Stimulated activated CD4-positive, alpha-beta T cell treated with anti-CD3 and anti-CD28 coated beads, Interleukin-1b, Interleukin-23, amount 100 ng/mL, for 1 hour (primary cell): Measurements from ENCODE around the gene POLD4.
A peak's percentile ranks its signal among the peaks of the same experiment; 100 is the strongest.
"Not testable (repeated sequence)": the region's sequence is repeated elsewhere in the genome, so short reads cannot be mapped to it uniquely, and the experiment has no call there.

Experiments
- DNase-seq, 2 donors: peaks; one replicate each; pipeline ENCODE4 v3.0.0-alpha.2; 2020; ENCODE audit warnings: low read depth in 2 of 2

Gene POLD4

DNA sequence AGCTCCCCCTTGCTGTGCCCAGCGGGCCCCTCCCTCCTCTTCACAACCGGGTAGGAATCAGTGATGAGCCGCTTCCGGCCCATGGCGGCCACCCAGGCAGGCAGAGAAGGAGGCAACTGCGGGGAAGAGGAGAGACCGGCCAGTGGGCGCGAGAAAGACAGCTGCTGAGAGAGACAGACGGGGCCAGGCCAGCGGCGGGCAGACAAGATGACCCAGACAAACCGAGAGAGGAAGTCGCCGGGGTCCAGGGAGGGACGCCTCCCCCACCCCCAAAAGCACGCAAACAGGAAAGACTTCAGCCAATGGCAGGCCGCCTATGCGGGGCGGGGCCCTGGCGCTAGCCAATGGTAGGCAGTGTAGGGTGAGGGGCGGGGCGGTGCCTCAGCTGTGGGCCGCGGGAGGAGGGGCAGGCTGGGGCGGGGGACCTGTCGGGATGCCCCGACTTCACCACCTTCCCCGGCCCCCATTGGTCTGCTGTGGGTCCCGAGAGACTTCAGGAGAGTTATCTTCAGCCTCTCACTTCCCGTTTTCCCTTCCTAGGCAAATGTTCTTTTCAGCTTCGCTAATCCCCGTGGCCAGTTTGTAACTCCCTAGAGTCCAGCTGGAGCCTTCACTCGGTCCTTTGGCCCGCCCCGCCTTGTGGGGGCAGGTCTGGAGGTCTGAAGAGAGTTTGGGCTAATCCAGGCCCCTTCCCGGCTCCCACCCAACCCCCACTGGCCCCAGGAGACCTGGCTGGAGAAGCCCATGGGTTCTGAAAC, at the start of gene POLD4:
POLD4 (minus strand) TSS at position 230 of the 758 bp plus-strand sequence; CDS start at position 83, 147 bp downstream.
- peak; percentile 89 to 94 for DNase-seq

DNA sequence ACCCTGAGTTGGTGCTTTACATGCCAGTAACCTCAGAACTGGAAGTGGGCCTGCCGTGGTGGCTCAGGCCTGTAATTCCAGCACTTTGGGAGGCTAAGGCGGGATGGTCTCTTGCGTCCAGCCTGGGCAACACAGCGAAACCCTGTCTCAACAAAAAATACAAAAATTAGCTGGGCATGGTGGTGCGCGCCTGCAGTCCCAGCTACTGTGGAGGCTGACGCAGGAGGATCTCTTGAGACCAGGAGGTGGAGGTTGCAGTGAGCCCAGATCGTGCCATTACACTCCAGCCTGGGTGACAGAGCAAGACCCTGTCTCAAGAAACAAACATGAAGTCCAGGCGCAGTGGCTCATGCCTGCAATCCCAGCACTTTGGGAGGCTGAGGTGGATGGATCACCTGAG, 49.7 kb upstream of the POLD4 start:
- not testable (repeated sequence) for DNase-seq

DNA sequence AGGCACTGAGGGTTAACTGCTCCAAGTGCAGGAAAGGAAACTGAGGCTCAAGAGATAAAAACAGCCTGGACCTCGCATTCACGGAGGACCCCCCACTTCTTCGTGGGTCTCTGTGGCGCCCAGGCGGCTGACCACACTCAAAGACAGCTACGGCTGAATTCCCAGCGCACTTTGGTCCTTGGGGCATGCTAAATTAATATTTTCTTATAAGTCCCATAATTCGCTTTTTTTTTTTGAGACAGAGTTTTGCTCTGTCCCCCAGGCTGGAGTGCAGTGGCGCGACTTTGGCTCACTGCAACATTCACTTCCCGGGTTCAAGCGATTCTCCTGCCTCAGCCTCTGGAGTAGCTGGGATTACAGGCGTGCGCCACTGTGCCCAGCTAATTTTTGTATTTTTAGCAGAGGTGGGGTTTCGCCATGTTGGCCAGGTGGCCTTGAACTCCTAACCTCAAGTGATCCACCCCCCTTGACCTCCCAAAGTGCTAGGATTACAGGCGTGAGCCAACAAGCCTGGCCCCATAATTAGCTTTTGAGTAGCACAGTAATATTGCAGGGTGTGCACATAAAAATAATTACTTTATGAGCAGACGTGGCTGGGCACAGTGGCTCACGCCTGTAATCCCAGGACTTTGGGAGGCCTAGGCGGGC, 49.0 kb upstream of the POLD4 start:
- not testable (repeated sequence) for DNase-seq

DNA sequence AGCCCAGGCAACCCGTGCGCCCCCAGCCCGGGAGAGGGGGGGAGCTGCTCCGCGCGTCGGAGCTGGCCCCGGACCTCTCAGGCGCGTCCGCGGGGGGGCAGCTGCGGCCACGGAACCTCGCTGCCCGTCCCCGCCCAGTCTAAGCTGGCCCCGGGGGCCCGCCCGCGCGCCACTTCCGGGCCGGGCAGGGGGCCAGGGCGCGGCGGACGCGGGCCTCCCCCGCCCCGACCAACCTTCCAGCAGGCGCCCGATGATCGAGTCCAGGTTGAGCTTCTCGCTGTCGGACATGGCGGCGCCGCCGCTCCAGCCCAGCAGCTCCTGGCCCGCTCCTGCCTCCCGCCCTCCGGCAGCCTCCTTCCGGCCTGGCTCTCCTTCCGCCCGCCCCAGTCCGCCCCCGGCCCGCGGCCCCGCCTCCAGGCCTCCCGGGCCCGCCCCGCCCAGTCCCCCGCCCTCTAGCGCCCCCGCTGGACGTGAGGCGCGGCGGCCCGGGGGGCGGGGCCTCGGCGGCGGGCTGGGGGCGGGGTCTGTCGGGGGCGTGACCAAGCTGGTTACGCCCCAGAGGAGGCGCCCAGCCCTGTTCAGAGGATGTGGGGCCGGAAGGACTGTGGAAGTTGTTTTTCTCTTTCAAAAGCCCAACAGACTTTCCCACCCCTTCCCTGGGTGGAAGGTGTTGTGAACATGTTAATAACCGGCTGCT, 48.3 kb upstream of the POLD4 start, which contains the start of gene PPP1CA:
PPP1CA (minus strand) TSS at position 364 of the 697 bp plus-strand sequence; CDS start at position 288, 76 bp downstream.
- DNase-seq, result peak; percentile 87 to 88

DNA sequence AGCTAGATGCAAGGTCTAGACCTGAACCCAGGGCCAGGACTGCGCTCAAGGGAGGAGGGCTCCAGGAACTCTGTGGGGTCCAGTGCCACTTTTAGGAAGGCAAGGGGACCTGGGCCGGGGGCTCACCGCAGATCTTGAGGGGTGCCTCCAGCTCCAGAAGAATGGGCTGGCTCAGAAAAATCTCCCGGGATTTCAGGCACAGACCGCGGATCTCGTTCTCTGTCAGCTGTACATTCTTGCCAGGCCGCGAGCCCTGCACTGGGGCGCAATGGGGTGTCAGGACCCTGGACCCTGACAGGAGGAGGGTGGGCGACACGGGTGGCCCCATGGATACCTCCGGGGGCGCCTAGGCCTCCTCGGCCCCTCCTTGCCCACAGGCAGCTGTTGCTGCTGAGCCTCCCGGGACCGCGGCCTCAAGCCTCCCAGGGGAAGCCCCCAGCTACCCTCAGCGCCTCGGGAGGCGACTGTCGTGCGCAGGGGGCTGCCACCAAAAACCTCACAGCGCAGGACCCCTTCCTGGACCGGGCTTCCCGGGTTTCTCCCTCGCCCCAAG, 47.7 kb upstream of the POLD4 start:
- no peak for DNase-seq

DNA sequence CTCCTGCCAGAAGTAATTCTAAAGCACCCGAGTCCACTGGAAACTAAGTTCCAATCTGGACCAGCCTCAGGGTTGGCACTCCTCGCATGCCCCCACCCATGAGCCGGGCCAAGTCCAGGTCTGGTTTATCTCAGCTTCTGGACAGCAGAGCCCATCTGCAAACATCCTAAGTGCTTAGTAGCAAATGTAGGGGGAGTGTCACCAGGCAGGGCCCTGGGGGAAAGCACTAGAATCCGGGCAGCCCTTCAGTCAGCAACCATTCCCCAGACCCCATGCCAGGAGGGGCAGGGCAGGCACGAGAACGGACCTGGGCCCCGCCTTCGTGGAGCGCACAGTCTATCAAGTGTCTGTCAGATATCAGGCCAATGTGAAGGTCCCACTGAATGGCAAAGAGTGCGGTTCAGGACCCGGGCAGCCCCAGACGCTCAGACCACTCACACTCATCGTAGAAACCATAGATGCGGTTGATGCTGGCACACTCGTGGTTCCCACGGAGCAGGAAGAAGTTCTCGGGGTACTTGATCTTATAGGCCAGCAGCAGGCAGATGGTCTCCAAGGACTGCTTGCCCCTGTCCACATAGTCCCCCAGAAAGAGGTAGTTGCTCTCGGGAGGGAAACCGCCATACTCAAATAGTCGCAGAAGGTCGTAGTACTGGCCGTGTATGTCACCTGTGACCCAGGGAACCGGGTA, 47.0 kb upstream of the POLD4 start:
- no peak for DNase-seq

DNA sequence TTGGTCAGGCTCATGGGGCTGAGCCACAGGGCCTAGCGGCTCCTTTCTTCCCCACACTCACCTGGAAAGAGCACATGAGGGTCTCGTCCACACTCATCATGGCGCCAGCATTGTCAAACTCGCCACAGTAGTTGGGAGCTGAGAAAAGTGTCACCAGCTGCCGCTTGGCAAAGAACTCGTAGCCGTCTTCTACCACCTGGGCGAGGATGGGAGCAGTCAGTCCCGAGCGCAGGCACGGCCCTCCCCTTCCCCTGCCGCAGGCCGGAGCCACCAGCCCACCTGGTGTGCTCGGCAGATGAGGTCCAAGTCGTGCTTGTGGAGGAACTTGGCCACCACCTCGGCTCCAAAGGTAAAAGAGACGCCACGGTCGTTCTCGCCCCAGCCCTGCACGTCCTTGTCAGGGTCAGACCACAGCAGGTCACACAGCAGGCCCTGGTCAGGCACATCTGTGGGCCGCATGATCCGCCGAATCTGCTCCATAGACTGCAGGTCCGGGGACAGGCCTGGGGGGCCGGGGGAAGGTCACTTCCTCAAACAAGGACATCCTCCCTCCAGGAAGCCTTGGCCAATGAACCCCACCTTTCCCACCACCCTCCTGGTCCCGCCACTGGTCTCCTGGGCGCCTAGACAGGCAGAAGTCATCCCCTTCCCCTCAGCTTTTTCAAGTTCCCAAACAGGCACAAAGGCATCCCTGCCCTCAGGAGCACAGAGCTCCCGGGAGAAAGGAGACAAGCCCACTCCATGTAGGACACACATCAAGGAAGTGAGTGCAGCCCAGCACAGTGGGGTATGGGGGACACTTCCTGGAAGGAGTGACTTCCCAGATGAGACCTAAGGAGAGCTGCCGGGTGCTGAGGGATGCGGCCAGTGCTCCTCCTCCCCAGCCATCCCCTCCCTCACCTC, 45.6 kb upstream of the POLD4 start:
- no peak for DNase-seq

DNA sequence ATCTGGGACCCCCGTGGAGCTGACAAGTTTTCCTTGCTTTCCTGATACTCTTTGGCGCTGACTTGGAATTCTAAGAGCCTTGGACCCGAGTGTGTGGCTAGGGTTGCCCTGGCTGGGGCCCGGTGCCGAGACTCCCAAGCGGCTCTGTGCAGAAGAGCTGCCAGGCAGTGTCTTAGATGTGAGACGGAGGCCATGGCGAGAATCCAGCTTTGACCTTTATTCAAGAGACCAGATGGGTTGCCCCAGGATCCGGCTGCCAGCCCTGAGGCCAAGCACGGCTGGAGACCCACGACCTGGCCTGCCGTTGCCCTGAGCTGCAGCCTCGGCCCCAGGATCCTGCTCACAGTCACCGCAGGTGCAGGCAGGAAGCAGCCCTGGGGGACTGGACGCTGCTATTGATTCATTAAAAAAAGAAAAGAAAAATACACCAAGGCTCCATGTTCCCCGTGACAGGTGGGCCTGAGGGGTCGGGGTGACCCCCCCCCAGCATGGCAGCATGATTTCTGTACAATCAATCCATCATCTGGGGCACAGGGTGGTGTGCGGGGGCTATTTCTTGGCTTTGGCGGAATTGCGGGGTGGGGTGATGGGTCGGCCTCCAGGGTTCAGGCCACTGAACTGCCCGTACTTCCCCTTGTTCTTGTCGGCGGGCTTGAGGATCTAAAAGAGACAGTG, 44.8 kb upstream of the POLD4 start:
- no peak for DNase-seq

DNA sequence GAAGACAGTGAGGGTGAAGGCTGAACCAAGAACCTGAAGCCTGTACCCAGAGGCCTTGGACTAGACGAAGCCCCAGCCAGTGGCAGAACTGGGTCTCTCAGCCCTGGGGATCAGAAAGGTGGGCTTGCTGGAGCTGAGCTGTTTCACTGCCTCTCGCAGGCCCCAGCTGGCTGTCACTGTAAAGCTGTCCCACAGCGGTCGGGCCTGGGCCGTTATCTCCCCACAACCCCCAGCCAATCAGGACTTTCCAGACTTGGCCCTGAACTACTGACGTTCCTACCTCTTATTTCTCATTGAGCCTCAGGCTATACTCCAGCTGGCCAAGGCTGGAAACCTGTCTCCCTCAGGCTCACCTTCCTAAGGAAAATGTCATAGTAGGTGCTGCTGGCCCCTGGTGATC, 44.2 kb upstream of the POLD4 start:
- DNase-seq, result no peak

DNA sequence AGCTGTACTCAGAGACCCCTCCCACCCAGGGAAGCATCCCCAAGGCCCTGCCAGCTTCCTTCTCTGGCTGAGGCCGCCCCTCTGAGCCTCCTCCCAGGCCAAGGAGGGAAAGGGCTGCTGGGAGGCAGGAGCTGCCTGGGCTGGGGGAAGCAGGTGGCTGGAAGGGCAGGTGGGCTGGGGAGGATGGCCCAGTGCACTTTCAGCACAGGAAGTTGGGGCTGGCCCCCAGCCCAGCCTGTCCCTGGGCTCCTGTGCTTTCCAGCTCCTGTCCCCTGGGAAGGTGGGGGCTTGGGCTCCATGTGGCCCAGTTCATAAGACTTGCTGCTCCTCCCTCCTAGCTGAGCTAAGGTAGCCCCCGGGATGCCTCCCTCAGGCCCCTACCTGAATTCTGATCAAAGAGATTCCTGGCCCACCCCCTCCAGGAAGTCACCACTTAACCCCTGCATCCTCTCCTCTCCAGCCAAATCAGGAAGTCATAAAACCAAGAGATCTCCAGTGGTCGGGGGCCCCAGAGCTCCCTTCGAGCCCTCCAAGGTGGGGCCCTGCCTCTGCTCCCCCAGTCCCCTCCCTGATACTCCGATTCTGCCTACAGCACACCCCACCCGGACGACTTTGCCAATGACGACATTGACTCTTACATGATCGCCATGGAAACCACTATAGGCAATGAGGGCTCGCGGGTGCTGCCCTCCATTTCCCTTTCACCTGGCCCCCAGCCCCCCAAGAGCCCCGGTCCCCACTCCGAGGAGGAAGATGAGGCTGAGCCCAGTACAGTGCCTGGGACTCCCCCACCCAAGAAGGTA, 43.4 kb upstream of the POLD4 start:
- DNase-seq, result no peak

DNA sequence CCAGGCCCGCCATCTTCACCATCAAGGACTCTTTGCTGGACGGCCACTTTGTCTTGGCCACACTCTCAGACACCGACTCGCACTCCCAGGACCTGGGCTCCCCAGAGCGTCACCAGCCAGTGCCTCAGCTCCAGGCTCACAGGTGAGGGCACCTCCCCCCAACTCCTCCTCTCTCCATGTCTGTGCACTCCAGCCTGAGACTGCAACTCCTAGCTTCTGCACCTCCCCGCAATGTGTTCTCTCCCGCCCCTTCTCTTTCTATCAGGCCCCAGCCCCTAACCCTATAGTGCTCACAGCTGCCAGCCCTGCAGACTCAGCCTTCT, 42.9 kb upstream of the POLD4 start:
- no peak for DNase-seq

DNA sequence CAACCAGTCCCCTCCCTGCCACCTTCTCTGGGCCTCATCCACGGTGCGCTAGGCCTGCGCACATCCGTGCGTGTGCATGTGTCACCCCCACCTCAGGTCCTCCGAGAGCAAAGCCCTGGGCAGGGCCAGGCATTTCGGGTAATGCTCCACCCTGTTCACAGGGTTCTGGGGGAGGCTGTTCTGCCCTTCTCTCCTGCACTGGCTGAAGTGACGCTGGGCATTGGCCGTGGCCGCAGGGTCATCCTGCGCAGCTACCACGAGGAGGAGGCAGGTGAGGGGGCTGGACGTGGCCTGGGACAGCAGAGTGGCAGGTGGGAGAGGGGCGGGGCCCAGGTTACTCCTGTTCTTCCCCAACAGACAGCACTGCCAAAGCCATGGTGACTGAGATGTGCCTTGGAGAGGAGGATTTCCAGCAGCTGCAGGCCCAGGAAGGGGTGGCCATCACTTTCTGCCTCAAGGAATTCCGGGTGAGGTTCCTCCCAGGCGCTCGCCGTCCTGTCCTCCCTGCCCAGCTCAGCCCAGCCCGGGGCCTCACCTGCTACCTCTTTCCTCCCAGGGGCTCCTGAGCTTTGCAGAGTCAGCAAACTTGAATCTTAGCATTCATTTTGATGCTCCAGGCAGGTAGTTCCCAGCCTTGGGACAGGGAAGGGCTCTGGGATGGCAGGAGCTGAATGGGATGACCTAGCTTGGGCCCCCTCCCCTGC, 42.4 kb upstream of the POLD4 start:
- DNase-seq, result no peak

DNA sequence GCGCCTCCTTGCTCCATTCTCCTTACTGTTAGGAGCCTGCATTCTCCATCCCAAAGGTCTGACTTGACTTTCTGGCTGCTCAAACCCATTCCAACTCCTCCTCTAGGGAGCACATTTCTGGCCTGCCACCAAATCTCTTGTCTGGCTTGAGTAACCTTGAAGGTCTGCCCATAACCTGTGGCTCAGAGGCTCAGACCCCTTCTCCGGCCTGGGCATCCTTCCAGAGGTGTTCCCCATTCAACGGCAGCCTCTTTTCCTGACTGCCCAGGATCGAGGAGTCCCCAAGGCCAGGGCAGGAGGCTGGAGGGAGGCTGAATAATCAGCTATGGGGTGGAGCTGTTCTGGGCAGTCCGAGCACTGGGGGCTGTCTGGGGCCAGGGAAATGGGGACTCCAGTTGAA, 40.6 kb upstream of the POLD4 start:
- no peak for DNase-seq

DNA sequence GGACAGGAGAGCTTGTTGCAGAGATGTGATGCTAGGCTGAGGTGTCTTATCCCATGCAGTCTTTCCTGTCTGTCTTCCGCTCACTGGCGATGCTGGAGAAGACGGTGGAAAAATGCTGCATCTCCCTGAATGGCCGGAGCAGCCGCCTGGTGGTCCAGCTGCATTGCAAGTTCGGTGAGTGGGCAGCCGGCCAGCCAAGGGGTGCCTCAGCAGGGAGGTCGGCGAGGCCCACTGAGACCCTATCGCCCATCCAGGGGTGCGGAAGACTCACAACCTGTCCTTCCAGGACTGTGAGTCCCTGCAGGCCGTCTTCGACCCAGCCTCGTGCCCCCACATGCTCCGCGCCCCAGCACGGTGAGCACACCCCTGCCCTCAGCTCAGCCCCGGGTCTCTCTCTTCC, 40.1 kb upstream of the POLD4 start:
- no peak for DNase-seq

DNA sequence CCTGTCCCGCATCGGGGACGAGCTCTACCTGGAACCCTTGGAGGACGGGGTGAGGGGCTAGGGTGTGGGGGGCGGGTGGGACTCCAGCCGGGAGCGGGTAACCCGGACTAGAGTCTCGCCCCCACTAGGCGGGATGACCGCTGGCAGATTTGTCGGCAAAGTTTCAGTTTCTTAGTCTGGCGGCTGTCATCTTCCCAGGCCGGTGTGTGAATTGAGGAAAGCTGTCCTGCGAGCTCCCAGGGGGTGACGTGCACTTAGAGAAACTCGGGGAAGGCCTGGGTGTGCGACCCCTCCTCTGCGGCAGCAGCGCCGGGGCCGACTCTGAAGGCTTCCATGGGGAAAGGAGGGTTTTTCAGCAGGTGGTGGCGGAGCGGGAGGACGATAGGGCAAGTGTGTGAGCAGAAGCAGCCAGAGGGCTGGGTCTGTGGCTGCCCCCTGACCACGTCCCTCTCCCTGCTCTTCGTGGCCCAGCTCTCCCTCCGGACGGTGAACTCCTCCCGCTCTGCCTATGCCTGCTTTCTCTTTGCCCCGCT, 38.9 kb upstream of the POLD4 start:
- DNase-seq, result no peak

DNA sequence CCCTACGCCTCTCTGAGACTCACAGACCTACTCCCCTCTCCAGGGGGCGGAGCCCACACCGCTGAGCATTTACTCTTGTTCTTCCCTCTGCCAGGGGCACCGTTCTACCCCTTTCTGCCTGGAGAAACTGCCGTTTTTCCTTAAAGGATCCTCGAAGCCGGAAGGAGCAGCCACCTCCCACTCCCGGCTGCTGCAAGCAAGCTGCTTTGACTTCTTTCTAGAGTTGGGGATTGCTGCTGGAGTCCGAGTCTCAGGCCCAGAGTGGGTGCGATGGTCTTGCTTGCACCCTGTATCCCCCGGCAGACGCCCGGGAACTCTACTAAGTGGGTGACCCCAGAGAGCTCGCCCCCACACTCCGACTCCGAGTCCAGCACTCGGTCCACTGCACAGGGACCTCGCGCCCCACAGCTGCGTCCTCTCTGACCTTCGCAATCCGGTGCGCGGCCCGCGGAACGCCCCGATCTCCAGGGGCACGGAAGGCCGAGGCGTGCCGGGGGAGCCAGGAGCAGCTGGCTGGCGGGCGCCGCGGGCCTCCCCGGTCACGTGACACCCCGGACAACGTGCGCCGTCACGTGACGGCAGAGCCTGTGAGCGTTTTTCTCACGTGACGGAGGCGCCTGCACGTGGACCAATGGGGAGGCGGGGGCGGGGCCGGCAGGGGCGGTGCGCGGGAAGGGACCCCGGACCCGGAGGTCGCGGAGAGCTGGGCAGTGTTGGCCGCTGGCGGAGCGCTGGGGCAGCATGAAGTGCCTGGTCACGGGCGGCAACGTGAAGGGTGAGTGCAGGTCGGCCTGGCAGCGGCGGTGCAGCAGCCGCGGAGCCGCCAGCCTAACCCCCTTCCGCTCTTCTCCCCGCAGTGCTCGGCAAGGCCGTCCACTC, 38.2 kb upstream of the POLD4 start, which contains the start of gene RAD9A:
RAD9A (plus strand) TSS at position 683 of the 879 bp plus-strand sequence; CDS start at position 742, 59 bp downstream.
- peak; percentile 77 to 80 for DNase-seq

DNA sequence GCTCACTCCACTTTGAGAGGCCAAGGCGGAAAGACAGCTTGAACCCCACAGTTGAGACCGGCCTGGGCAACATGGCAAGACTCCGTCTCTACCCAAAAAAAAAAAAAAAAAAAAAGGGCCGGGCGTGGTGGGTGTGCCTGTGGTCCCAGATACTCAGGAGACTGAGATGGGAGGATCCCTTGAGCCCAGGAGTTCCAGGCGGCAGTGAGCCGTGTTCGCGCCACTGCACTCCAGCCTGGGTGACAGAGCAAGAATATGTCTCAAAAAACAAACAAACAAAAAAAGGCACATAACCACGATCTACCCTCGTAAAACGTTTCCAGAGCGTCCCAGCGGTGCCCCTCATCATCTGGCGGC, 37.6 kb upstream of the POLD4 start:
- DNase-seq, result no peak
